Loucy (cell line): ENCODE measurements around the gene TMEM258.
A peak's percentile ranks its signal among the peaks of the same experiment; 100 is the strongest.

ENCODE experiments used
- H2AFZ ChIP-seq: fragments of 200-600 bp; sonication (generic); 2 replicates; pipeline ENCODE4 v1.6.0; 2016; ENCODE audit warnings: antibody characterized with exemption, mild to moderate bottlenecking, low read length, moderate library complexity
- H3F3A ChIP-seq: fragments of 200-600 bp; 2 replicates; pipeline ENCODE4 v1.6.0; 2016; ENCODE audit warnings: antibody characterized with exemption, low read depth, mild to moderate bottlenecking
- H3K27me3 ChIP-seq: fragments of 200-600 bp; sonication (generic); 2 replicates; pipeline ENCODE4 v1.6.1; 2014; ENCODE audit warnings: low read length, mild to moderate bottlenecking; ENCODE audit not compliant: insufficient read depth, poor library complexity, severe bottlenecking
- H3K36me3 ChIP-seq: fragments of 200-600 bp; sonication (generic); 2 replicates; pipeline ENCODE4 v1.6.1; 2016; ENCODE audit warnings: low read length; ENCODE audit not compliant: insufficient read depth
- H3K4me1 ChIP-seq: fragments of 200-600 bp; sonication (generic); 2 replicates; pipeline ENCODE4 v1.5.1; 2014; ENCODE audit warnings: low read length, mild to moderate bottlenecking; ENCODE audit not compliant: insufficient read depth, poor library complexity, severe bottlenecking
- H3K4me2 ChIP-seq: fragments of 200-600 bp; sonication (generic); 2 replicates; pipeline ENCODE4 v1.6.0; 2014; ENCODE audit warnings: antibody characterized with exemption, low read length, low read depth, mild to moderate bottlenecking; ENCODE audit not compliant: poor library complexity, severe bottlenecking
- H3K4me3 ChIP-seq: fragments of 200-600 bp; sonication (generic); 2 replicates; pipeline ENCODE4 v1.5.1; 2014; ENCODE audit warnings: low read length, mild to moderate bottlenecking, mixed read lengths; ENCODE audit not compliant: poor library complexity, severe bottlenecking
- H3K79me2 ChIP-seq: fragments of 200-600 bp; sonication (generic); 2 replicates; pipeline ENCODE4 v1.6.1; 2014; ENCODE audit warnings: low read length; ENCODE audit not compliant: insufficient read depth
- H3K9ac ChIP-seq: fragments of 200-600 bp; sonication (generic); 2 replicates; pipeline ENCODE4 v1.6.0; 2014; ENCODE audit warnings: mild to moderate bottlenecking, low read depth, low read length, moderate library complexity; ENCODE audit not compliant: poor library complexity, severe bottlenecking
- H3K9me2 ChIP-seq: fragments of 200-600 bp; sonication (generic); replicated peaks from 2 replicates; pipeline ENCODE4 v1.6.1; 2016; ENCODE audit warnings: low read depth, low read length, mixed read lengths
- H3K9me3 ChIP-seq: fragments of 200-600 bp; sonication (generic); 2 replicates; pipeline ENCODE4 v1.6.1; 2014; ENCODE audit warnings: mild to moderate bottlenecking, antibody characterized with exemption, low read length, low read depth; ENCODE audit not compliant: insufficient read depth
- H4K20me1 ChIP-seq: fragments of 200-600 bp; sonication (generic); 2 replicates; pipeline ENCODE4 v1.6.0; 2014; ENCODE audit warnings: antibody characterized with exemption, low read length, mild to moderate bottlenecking; ENCODE audit not compliant: insufficient read depth, poor library complexity, severe bottlenecking
- EZH2phosphoT487 ChIP-seq: fragments of 200-600 bp; IDR thresholded peaks from 2 replicates; pipeline ENCODE4 v1.6.1; 2018; ENCODE audit warnings: antibody characterized with exemption, mild to moderate bottlenecking, moderate library complexity, borderline replicate concordance
- TF ChIP-seq, protein P1 (sequence below): fragments of 200-600 bp; sonication (generic); conservative IDR thresholded peaks from 2 replicates; pipeline ENCODE4 v1.5.1; 2014; ENCODE audit warnings: mild to moderate bottlenecking, antibody characterized with exemption, low read length

Gene TMEM258

GRCh38 chr11:61837411-61838005, 45.1 kb upstream of the TMEM258 start:
- Histone ChIP-seq H3K4me2 (peak overlapping the region; percentile 81), H3F3A (peaks cover 28% of the 10 kb centered on the region), H4K20me1 (peaks cover 16% of the 10 kb centered on the region), H2AFZ (no peak overlapping the region), H3K79me2 (peaks cover 78% of the 10 kb centered on the region), H3K9me3 (no peaks in the 10 kb centered on the region), H3K36me3 (peaks cover 45% of the 10 kb centered on the region; the same call in 1 of the 2 replicates), H3K9me2 (no peaks in the 10 kb centered on the region), H3K4me3 (peak overlapping the region; percentile 9), H3K4me1 (peaks cover 47% of the 10 kb centered on the region), H3K9ac (peak overlapping the region; percentile 93), H3K27me3 (no peaks in the 10 kb centered on the region)
- TF ChIP-seq, protein P1, sequence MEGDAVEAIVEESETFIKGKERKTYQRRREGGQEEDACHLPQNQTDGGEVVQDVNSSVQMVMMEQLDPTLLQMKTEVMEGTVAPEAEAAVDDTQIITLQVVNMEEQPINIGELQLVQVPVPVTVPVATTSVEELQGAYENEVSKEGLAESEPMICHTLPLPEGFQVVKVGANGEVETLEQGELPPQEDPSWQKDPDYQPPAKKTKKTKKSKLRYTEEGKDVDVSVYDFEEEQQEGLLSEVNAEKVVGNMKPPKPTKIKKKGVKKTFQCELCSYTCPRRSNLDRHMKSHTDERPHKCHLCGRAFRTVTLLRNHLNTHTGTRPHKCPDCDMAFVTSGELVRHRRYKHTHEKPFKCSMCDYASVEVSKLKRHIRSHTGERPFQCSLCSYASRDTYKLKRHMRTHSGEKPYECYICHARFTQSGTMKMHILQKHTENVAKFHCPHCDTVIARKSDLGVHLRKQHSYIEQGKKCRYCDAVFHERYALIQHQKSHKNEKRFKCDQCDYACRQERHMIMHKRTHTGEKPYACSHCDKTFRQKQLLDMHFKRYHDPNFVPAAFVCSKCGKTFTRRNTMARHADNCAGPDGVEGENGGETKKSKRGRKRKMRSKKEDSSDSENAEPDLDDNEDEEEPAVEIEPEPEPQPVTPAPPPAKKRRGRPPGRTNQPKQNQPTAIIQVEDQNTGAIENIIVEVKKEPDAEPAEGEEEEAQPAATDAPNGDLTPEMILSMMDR = no peak
- no peak for TF ChIP-seq EZH2phosphoT487

DNA sequence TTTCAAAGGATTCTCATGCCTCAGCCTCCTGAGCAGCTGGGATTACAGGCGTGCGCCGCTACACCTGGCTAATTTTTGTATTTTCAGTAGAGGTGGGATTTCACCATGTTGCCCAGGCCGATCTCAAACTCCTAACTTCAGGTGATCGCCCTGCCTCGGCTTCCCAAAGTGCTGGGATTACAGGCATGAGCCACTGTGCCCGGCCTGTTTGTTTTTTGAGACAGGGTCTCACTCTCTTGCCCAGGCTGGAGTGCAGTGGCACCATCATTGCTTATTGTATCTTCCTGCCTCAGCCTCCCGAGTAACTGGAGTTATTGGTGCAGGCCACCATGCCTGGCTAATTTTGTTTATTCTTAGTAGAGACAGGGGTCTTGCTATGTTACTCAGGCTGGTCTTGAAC, 43.8 kb upstream of the TMEM258 start:
- Histone ChIP-seq H3K9me2 (no peaks in the 10 kb centered on the region), H3K4me2 (peak overlapping the region; percentile 81), H3K4me3 (peak overlapping the region; percentile 76), H3K79me2 (peaks cover 82% of the 10 kb centered on the region), H3K9ac (peak overlapping the region; percentile 93), H3F3A (peaks cover 29% of the 10 kb centered on the region), H3K27me3 (no peaks in the 10 kb centered on the region), H2AFZ (no peak overlapping the region), H3K9me3 (no peaks in the 10 kb centered on the region), H3K4me1 (peaks cover 60% of the 10 kb centered on the region), H4K20me1 (peaks cover 25% of the 10 kb centered on the region), H3K36me3 (peaks cover 31% of the 10 kb centered on the region; the same call in 1 of the 2 replicates)
- TF ChIP-seq, protein P1 = no peak
- TF ChIP-seq EZH2phosphoT487 = no peak

DNA sequence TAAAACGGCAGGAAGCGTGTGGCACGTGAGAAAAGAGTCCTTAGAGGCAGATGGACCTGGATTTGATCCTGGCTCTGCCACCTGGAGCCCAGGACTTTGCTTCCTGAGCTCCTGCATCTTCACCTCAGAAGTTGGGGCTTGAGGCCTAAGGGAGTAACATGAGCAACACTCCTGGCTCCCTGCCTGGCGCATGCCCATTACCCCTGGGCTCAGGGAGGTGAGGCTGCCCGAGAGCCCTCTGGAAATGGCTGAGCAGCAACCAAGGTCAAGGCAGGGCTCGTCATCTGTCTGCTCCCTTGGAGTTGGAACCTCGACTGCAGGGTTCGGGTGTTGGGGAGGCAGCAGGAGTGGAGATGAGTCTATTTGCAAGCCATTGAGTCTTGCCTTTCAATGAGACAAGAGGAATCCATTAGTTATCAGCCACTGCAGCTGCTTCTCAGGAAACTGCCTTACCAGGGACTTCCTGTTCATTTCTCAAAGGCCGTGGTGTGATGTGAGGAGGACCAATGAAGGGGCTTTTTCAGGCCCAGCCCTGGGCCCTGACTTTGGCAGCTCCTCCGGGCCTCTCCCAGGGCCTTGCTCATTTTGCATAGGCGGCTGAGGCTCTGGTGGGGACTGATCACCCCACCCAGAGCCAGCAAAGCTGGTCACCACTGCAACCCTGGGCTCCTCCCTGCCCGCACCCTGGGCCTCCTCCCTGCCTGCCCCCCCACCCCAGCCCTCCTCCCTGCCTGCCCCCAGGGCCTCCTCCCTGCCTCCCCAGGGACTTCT, 42.1 kb upstream of the TMEM258 start:
- Histone ChIP-seq H3K4me3 (peak overlapping the region; percentile 84), H3K79me2 (peaks cover 89% of the 10 kb centered on the region), H3K4me1 (peaks cover 72% of the 10 kb centered on the region), H3F3A (peaks cover 29% of the 10 kb centered on the region), H3K4me2 (peak overlapping the region; percentile 95), H3K36me3 (peaks cover 14% of the 10 kb centered on the region; the same call in 1 of the 2 replicates), H2AFZ (no peak overlapping the region), H3K27me3 (peaks cover under 1% of the 10 kb centered on the region), H3K9me2 (no peaks in the 10 kb centered on the region), H3K9ac (peak overlapping the region; percentile 96), H4K20me1 (peaks cover 43% of the 10 kb centered on the region), H3K9me3 (no peaks in the 10 kb centered on the region)
- no peak for TF ChIP-seq EZH2phosphoT487
- TF ChIP-seq, protein P1 = no peak
